ENCODE measurements around the gene GPR146.
"Not testable (repeated sequence)": the region's sequence is repeated elsewhere in the genome, so short reads cannot be mapped to it uniquely, and the experiment has no call there.

GPR146 gene

GRCh38 chr7:1026721-1027161 is 17.6 kb upstream of the GPR146 start:
- no peak for DNase-seq

DNA sequence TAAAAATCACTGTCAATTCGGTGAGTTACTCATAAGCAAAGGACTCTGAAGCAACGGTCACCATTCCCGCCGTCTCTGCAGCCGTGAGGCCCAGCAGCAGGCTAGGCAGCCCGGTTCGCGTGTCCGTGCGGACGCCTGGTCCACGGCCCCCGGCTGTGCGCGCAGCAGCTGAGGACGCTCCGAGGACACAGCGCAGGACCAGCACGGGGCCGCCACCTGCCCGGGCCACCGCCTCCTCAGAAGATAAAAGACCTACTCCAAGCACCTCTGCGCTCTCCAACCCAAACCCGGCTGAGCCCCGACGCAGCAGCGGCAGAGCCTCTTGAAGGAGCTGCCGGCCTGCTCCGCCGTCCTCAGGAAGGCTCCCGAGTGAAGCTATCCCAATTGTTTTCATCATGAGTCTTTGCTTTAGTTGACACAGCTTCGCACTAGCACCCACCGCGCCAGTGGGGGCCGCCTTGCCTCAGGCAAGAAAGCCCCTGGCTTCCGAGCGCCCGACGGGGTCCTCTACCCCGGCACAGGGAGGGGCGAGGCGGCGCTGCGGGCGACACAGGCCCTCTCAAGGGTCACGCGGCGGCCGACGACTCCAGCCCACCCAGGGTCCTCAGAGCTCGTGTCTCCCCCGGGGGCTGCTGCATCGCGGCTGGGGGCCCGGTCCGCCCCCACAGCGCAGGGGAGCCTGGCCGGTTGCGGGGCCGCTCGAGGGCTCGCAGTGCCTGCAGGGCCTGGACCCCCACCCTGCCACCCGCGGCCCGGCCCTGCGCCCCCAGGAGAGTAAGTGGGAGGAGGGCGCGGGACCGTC is 16.9 kb upstream of the GPR146 start:
- DNase-seq = no peak

- DNase-seq = peak; percentile 85
These were observed 16.1 kb upstream of the GPR146 start for GRCh38 chr7:1028044-1028770.

GRCh38 chr7:1028775-1029636 is 15.3 kb upstream of the GPR146 start:
- DNase-seq = peak; percentile 63

DNA sequence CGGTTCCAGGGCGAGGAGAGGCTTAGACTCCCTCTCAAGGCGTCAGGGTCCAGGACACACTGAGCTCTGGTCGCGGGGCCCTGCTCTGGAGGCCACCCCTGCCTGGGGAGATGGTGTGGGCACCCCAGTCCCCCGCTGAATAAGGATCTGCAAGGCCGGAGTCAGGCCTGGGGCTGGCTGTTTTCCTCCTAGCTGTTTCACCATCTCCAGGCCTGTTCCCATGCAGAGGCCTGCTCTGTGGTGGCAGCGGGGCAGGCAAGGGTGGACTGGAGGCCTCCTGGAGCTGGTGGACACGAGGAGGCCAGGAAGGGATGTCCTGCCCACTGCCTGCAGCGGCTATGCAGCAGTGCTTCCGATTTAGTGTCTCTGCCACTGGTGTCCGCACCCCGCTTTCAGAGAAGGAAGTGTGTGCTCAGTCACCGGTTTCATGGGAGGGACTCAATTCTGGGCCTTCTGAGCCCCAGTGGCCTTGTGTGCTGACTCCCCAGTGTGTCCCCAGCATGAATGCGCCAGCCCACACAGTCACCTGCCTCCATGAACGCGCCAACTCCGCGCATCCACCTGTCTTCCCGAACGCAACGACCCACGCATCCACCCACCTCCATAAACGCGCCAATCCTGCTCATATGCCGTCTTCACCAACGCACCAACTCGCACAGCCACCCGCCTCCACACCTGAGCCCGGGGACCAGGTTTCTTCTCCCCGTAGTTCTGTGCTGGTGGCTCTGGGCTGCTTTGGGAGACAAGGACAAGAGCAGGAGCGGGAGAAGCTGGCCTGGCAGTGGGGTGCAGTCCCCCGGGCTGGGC is 14.5 kb upstream of the GPR146 start:
- no peak for DNase-seq

DNA sequence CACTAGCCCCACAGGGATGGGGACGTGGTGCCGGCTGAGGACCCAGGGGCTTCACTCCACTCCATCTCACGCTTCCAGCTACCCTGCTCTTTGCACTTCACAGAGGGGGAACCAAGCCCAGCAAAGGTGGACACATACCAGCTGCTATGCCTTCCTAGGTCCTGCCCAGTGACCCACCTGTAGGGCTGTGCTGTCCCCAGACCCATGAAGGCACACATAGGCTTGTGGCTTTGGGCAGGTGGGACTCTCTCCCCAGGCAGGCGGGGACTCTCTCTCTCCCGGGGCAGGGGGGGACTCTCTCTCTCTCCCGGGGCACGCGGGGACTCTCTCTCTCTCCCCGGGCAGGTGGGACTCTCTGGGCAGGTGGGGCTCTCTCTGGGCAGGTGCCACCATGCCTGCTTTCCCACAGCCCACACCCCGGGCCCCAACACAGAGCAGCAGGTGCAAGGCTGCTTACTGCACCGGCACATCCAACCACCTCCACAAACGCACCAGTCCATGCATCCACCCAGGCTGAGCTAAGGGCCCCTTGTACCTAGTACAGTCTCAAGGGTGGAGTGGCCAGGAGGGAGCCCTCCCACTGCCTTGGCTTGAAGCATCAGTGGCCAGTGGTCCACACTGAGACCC is 13.8 kb upstream of the GPR146 start:
- peak; percentile 31 for DNase-seq

DNA sequence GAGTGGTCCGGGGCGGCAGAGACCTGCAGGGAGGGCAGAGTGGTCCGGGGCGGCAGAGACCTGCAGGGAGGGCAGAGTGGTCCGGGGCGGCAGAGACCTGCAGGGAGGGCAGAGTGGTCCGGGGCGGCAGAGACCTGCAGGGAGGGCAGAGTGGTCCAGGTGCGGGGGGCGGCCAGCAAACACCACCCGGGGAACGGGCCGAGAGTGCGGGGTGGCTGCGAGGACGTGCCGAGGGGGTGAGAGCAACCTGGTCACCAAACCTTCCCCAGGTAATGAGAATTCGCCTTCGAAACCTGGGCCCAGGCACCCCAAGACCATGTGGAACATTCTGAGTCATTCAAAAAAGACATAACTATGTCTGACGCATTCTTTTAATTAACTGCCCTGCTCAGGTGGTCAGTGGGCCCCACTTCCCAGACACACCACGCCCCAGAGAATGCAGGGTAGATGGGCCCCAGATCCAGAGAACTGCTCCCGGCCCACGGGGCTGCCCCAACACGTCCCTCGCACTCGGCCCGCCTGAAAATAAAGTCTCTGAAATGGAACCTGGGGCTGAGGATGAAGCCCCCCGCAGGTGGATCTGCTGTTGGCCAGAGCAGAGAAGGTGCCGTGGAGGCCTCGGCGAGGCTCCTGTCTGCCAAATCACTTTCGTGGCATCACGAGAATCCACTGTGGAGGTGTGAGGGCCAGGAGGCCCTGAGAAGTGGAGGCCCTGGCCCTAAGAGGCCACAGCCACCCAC is 12.5 kb upstream of the GPR146 start:
- no peak for DNase-seq

DNA sequence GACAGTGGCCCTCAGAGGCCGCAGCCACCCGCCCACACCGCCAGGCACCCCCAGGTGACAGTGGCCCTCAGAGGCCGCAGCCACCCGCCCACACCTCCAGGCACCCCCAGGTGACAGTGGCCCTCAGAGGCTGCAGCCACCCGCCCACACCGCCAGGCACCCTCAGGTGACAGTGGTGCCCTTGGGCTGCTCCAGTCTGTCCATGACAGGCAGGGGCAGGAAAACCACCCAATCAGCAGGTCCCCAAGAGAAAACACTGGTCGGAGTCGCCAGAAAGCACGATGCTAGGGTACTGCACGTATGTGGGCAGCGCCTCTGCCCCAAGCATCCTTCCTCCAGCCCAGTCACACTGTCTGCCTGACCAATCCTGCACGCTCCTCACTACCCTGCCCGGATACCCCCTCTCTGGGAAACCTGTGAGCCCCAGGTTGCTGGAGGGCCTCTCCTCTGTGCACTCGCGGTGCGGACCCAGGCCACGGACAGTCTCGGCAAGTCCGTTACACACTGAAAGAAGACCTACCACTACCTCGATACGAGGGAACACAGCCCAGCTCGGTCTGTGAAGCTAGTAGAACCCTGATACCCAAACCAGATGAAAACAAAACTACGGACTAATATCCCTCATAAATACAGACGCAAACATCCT is 11.7 kb upstream of the GPR146 start:
- DNase-seq = no peak

DNA sequence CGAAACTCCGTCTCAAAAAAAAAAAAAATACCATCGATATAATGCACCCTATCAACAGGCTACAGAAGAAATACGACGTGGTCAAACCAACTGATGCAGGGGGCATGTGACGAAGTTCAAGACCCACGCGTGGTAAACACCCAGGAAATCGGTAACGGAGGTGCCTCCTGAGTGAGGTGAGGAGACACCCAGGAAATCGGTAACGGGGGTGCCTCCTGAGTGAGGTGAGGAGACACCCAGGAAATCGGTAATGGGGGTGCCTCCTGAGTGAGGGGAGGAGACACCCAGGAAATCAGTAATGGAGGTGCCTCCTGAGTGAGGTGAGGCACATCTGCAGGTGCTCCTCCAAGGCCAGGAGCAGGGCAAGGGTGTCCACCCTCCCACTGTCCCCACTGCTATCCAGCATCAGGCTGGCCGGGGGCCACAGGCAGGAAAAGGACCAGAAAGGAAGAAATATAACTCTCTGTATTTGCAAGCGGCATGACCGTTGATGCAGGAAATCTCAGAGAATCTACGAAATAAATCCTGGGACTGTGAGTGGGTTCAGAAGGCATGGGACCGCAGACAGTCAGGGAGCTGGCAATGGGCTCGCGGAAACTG is 10.7 kb upstream of the GPR146 start:
- DNase-seq = no peak

GRCh38 chr7:1034769-1035168 is 9.6 kb upstream of the GPR146 start:
- not testable (repeated sequence) for DNase-seq

DNA sequence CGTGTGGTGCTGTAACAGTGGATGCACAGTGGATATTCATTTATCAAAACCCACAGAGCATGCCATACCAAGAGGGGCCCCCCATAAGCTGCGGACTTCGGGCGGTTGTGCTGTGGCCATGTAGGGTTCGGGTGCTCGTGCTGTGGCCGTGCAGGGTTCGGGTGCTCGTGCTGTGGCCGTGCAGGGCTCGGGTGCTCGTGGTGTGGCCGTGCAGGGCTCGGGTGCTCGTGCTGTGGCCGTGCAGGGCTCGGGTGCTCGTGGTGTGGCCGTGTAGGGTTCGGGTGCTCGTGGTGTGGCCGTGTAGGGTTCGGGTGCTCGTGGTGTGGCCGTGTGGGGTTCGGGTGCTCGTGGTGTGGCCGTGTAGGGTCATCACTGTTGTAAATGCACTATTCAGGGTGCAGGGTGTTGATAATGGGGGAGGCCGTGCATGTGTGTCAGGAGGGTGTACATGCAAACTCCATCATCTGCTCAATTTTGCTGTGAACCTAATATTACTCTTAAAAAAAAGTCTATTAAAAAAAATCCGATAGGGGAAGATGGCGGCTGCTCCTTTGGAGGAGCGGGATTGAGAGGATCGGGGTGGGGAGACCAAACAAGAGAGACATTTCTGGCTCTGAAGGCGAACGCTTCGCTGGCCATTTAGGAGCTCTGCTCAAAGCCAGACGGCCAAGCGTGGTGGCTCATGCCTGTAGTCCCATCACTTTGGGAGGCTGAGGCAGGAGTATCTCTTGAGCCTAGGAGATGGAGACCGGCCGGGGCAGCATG is 8.0 kb upstream of the GPR146 start:
- DNase-seq = not testable (repeated sequence)

GRCh38 chr7:1040233-1040632 is 4.1 kb upstream of the GPR146 start:
- DNase-seq = not testable (repeated sequence)

DNA sequence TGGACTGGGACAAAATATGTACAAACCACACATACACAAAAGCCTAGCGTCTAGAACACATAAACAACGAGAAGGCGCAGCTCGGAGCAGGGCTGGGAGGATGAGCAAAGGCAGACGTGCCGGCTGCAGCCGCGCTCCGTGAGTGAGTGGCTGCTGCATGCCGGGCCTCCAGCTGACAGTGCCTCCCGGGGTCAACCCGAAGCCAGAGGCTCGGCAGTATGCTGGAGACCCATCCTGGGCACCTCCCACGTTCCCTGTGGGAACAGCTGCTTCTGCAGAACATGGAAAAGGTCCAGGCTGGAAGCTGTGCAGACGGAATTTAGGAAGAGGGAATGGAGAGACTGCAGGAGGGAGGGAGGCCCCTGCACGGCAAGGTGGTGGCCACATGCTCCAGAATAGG is 3.6 kb upstream of the GPR146 start:
- DNase-seq = no peak

- DNase-seq = no peak
These were observed 2.5 kb upstream of the GPR146 start for GRCh38 chr7:1041551-1042491.

DNA sequence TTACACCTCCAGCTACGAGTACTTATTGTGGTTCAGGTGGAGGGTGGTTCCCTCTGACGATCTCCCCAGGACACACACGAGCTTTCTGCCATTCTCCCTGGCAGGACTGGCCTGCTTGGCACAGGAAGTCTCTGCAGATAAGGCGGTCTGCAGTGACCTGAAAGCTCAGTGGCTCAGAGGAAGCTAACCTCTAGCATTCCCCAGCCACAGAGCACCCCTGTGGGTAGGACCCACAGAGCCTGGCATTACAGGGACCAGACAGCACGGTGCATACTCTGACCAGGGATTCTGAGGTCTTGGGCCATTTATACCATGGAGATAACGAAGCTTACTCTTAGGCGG is 1.9 kb upstream of the GPR146 start:
- DNase-seq = no peak

DNA sequence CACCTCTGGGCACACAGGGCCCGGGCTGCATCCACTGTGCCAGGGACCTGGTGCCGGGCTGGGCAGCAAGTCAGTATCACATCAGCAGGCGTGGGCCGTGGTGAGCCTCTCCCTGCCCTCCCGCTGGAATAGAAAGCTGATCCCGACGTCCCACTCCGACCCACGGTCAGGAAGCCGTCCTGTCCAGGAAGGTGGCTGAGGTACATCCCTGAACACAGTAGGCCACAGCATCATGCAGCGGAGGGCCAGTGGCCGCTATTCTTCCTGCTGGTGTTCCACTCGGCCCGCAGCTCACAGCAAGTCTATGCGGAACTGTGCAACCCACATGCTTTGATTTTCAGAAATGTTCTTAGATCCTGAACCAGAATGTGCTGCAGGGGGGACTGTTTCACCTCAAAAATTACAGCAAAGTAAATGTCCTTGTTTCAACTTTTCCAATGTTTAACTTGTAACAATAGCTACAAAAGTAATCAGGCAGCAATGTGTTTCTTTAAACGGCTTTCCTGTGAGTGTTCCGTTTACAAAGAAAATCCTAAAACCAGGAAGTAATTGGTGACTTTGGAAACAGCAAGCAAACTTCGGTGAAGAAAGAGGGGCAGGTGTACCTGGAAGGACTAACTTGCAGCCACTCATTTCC is 676 bp upstream of the GPR146 start:
- DNase-seq = no peak

GRCh38 chr7:1045069-1046063 is 1.0 kb downstream of the GPR146 start:
- no peak for DNase-seq
